LNCaP clone FGC (cell line): ENCODE measurements around the gene TBC1D2.

Experiments used
- DNase-seq: peaks from one replicate; pipeline ENCODE4 v3.0.0-alpha.2; 2011; ENCODE audit warnings: low read depth
- H3K4me3 ChIP-seq: 2 replicates; pipeline ENCODE4 v1.5.1; 2011; ENCODE audit warnings: mild to moderate bottlenecking, low read depth, low read length, control low read depth
- CTCF ChIP-seq: IDR thresholded peaks from 2 replicates; pipeline ENCODE4 v1.5.1; 2012; ENCODE audit warnings: mild to moderate bottlenecking; ENCODE audit not compliant: control insufficient read depth, insufficient read depth; ENCODE audit errors: extremely low read depth

The TBC1D2 gene

GRCh38 chr9:98220911-98221310, 34.5 kb downstream of the TBC1D2 start:
- H3K4me3 ChIP-seq = no peak overlapping the region
- DNase-seq = no peak
- no peak for TF ChIP-seq CTCF

GRCh38 chr9:98219794-98220370, 35.6 kb downstream of the TBC1D2 start:
- no peak for DNase-seq
- H3K4me3 ChIP-seq = no peak overlapping the region
- TF ChIP-seq CTCF = no peak

GRCh38 chr9:98219364-98219716, 36.1 kb downstream of the TBC1D2 start:
- TF ChIP-seq CTCF = no peak
- H3K4me3 ChIP-seq = no peak overlapping the region
- no peak for DNase-seq

- DNase-seq = no peak
- no peak overlapping the region for H3K4me3 ChIP-seq
- TF ChIP-seq CTCF = no peak
These were observed 36.7 kb downstream of the TBC1D2 start for GRCh38 chr9:98218562-98219363.

GRCh38 chr9:98217255-98217654, 38.2 kb downstream of the TBC1D2 start:
- DNase-seq = no peak
- no peak overlapping the region for H3K4me3 ChIP-seq
- no peak for TF ChIP-seq CTCF

- no peak overlapping the region for H3K4me3 ChIP-seq
- no peak for DNase-seq
- TF ChIP-seq CTCF = no peak
These were observed 39.1 kb downstream of the TBC1D2 start for GRCh38 chr9:98216391-98216790.

- no peak for DNase-seq
- TF ChIP-seq CTCF = peak; percentile 82
- H3K4me3 ChIP-seq = no peak overlapping the region
These were observed 39.6 kb downstream of the TBC1D2 start for GRCh38 chr9:98215821-98216220.
